T-helper 2 cell treated with Interferon-gamma antibody and Interleukin-4, amounts not matched to agents 5 μg/mL and 100 μg/mL, for 36 hours (primary cell): Measurements from ENCODE around the gene SLC6A9.

ENCODE experiments used
- DNase-seq: peaks from one replicate; pipeline ENCODE4 v3.0.0; 2021; ENCODE audit warnings: low spot score
- H3K27ac Mint-ChIP-seq: one replicate; pipeline ENCODE4 v1.8.0; 2021; ENCODE audit warnings: mild to moderate bottlenecking, mixed read lengths
- H3K27me3 Mint-ChIP-seq: one replicate; pipeline ENCODE4 v1.8.0; 2021; ENCODE audit warnings: low read depth, mixed read lengths
- H3K36me3 Mint-ChIP-seq: one replicate; pipeline ENCODE4 v1.8.0; 2021; ENCODE audit warnings: low read depth, mixed read lengths
- H3K4me1 Mint-ChIP-seq: one replicate; pipeline ENCODE4 v1.8.0; 2021; ENCODE audit warnings: low read depth, mixed read lengths
- H3K4me3 Mint-ChIP-seq: one replicate; pipeline ENCODE4 v1.8.0; 2022; ENCODE audit warnings: mild to moderate bottlenecking, moderate library complexity, mixed read lengths
- H3K9me3 Mint-ChIP-seq: one replicate; pipeline ENCODE4 v1.8.0; 2021; ENCODE audit warnings: mixed read lengths

Gene SLC6A9

GRCh38 chr1:43976045-43976444 is 55.2 kb downstream of the SLC6A9 start:
- Mint-ChIP-seq H3K4me3 (peak overlapping the region; percentile 88), H3K36me3 (peaks cover 40% of the 10 kb centered on the region), H3K27me3 (no peaks in the 10 kb centered on the region), H3K27ac (peak overlapping the region; percentile 92), H3K4me1 (peaks cover 39% of the 10 kb centered on the region), H3K9me3 (no peaks in the 10 kb centered on the region)
- DNase-seq: no peak

- H3K4me1 Mint-ChIP-seq: peaks cover 40% of the 10 kb centered on the region
- no peaks in the 10 kb centered on the region for H3K27me3 Mint-ChIP-seq
- H3K36me3 Mint-ChIP-seq: peaks cover 42% of the 10 kb centered on the region
- H3K4me3 Mint-ChIP-seq: peak overlapping the region; percentile 88
- no peaks in the 10 kb centered on the region for H3K9me3 Mint-ChIP-seq
- H3K27ac Mint-ChIP-seq: peak overlapping the region; percentile 92
- DNase-seq: no peak
These were observed 55.9 kb downstream of the SLC6A9 start for GRCh38 chr1:43975249-43975961.

- Mint-ChIP-seq H3K36me3 (peaks cover 44% of the 10 kb centered on the region), H3K27me3 (no peaks in the 10 kb centered on the region), H3K9me3 (no peaks in the 10 kb centered on the region), H3K27ac (peak within 1 kb of the TSS; percentile 92), H3K4me1 (peaks cover 40% of the 10 kb centered on the region), H3K4me3 (peak within 1 kb of the TSS; percentile 88)
- peak; percentile 97 for DNase-seq
These were observed 56.6 kb downstream of the SLC6A9 start, which contains the start of gene ATP6V0B for GRCh38 chr1:43974443-43975248. Gene ATP6V0B (plus strand): TSS chr1:43974960. CDS start chr1:43975041, 81 bp downstream.

- peaks cover 44% of the 10 kb centered on the region for H3K36me3 Mint-ChIP-seq
- no peaks in the 10 kb centered on the region for H3K9me3 Mint-ChIP-seq
- peak overlapping the region; percentile 92 for H3K27ac Mint-ChIP-seq
- peak overlapping the region; percentile 88 for H3K4me3 Mint-ChIP-seq
- H3K27me3 Mint-ChIP-seq: no peaks in the 10 kb centered on the region
- DNase-seq: no peak
- H3K4me1 Mint-ChIP-seq: peaks cover 43% of the 10 kb centered on the region
These were observed 57.2 kb downstream of the SLC6A9 start for GRCh38 chr1:43973981-43974442.

- H3K9me3 Mint-ChIP-seq: no peaks in the 10 kb centered on the region
- H3K4me1 Mint-ChIP-seq: peaks cover 32% of the 10 kb centered on the region
- peaks cover 23% of the 10 kb centered on the region for H3K36me3 Mint-ChIP-seq
- no peak for DNase-seq
- H3K4me3 Mint-ChIP-seq: peak overlapping the region; percentile 98
- H3K27me3 Mint-ChIP-seq: no peaks in the 10 kb centered on the region
- H3K27ac Mint-ChIP-seq: no peak overlapping the region
These were observed 59.8 kb downstream of the SLC6A9 start for GRCh38 chr1:43971336-43971980.

GRCh38 chr1:43970911-43971310 is 60.4 kb downstream of the SLC6A9 start:
- no peak for DNase-seq
- H3K4me3 Mint-ChIP-seq: peak overlapping the region; percentile 98
- no peaks in the 10 kb centered on the region for H3K9me3 Mint-ChIP-seq
- H3K4me1 Mint-ChIP-seq: peaks cover 27% of the 10 kb centered on the region
- peaks cover 20% of the 10 kb centered on the region for H3K36me3 Mint-ChIP-seq
- H3K27me3 Mint-ChIP-seq: no peaks in the 10 kb centered on the region
- no peak overlapping the region for H3K27ac Mint-ChIP-seq

GRCh38 chr1:43970502-43970901 is 60.8 kb downstream of the SLC6A9 start:
- Mint-ChIP-seq H3K27me3 (no peaks in the 10 kb centered on the region), H3K27ac (peak overlapping the region; percentile 86), H3K4me1 (peaks cover 24% of the 10 kb centered on the region), H3K9me3 (no peaks in the 10 kb centered on the region), H3K36me3 (peaks cover 20% of the 10 kb centered on the region), H3K4me3 (peak overlapping the region; percentile 98)
- no peak for DNase-seq

- H3K27me3 Mint-ChIP-seq: no peaks in the 10 kb centered on the region
- H3K27ac Mint-ChIP-seq: peak within 1 kb of the TSS; percentile 86
- peaks cover 24% of the 10 kb centered on the region for H3K4me1 Mint-ChIP-seq
- peak; percentile 89 for DNase-seq
- peak within 1 kb of the TSS; percentile 98 for H3K4me3 Mint-ChIP-seq
- peaks cover 20% of the 10 kb centered on the region for H3K36me3 Mint-ChIP-seq
- H3K9me3 Mint-ChIP-seq: no peaks in the 10 kb centered on the region
These were observed 61.4 kb downstream of the SLC6A9 start, which contains the start of gene DPH2 for GRCh38 chr1:43969746-43970466. Gene DPH2 (plus strand): TSS chr1:43970010. CDS start chr1:43970176, 166 bp downstream.

- H3K36me3 Mint-ChIP-seq: peaks cover 20% of the 10 kb centered on the region
- peaks cover 24% of the 10 kb centered on the region for H3K4me1 Mint-ChIP-seq
- DNase-seq: no peak
- H3K27ac Mint-ChIP-seq: peak overlapping the region; percentile 86
- H3K4me3 Mint-ChIP-seq: peak overlapping the region; percentile 98
- H3K27me3 Mint-ChIP-seq: no peaks in the 10 kb centered on the region
- no peaks in the 10 kb centered on the region for H3K9me3 Mint-ChIP-seq
These were observed 61.9 kb downstream of the SLC6A9 start for GRCh38 chr1:43969416-43969745.

GRCh38 chr1:43968348-43968948 is 62.8 kb downstream of the SLC6A9 start:
- Mint-ChIP-seq H3K27ac (no peak overlapping the region), H3K9me3 (no peaks in the 10 kb centered on the region), H3K27me3 (no peaks in the 10 kb centered on the region), H3K4me1 (peaks cover 15% of the 10 kb centered on the region), H3K36me3 (peaks cover 18% of the 10 kb centered on the region), H3K4me3 (no peak overlapping the region)
- no peak for DNase-seq

GRCh38 chr1:43965316-43965715 is 65.9 kb downstream of the SLC6A9 start:
- peaks cover 6% of the 10 kb centered on the region for H3K36me3 Mint-ChIP-seq
- H3K4me1 Mint-ChIP-seq: peaks cover 9% of the 10 kb centered on the region
- H3K9me3 Mint-ChIP-seq: no peaks in the 10 kb centered on the region
- no peaks in the 10 kb centered on the region for H3K27me3 Mint-ChIP-seq
- DNase-seq: no peak
- no peak overlapping the region for H3K27ac Mint-ChIP-seq
- H3K4me3 Mint-ChIP-seq: no peak overlapping the region

- Mint-ChIP-seq H3K4me1 (no peaks in the 10 kb centered on the region), H3K27ac (no peak overlapping the region), H3K4me3 (no peak overlapping the region), H3K9me3 (no peaks in the 10 kb centered on the region), H3K27me3 (no peaks in the 10 kb centered on the region), H3K36me3 (peaks cover 2% of the 10 kb centered on the region)
- no peak for DNase-seq
These were observed 67.4 kb downstream of the SLC6A9 start for GRCh38 chr1:43963890-43964289.

GRCh38 chr1:43963006-43963405 is 68.3 kb downstream of the SLC6A9 start:
- no peak overlapping the region for H3K27ac Mint-ChIP-seq
- peaks cover 2% of the 10 kb centered on the region for H3K36me3 Mint-ChIP-seq

More at GRCh38 chr1:43963006-43963405, 68.3 kb downstream of the SLC6A9 start:
- DNase-seq: no peak
- Mint-ChIP-seq H3K27me3 (no peaks in the 10 kb centered on the region), H3K4me1 (no peaks in the 10 kb centered on the region), H3K4me3 (no peak overlapping the region), H3K9me3 (no peaks in the 10 kb centered on the region)
